ENCODE data around the gene NCOA7.
"Not testable (repeated sequence)": the region's sequence is repeated elsewhere in the genome, so short reads cannot be mapped to it uniquely, and the experiment has no call there.

Gene NCOA7

GRCh38 chr6:125924697-125925358, 134.1 kb downstream of the NCOA7 start:
- no peak for DNase-seq

GRCh38 chr6:125926711-125927110, 136.0 kb downstream of the NCOA7 start:
- no peak for DNase-seq

DNA sequence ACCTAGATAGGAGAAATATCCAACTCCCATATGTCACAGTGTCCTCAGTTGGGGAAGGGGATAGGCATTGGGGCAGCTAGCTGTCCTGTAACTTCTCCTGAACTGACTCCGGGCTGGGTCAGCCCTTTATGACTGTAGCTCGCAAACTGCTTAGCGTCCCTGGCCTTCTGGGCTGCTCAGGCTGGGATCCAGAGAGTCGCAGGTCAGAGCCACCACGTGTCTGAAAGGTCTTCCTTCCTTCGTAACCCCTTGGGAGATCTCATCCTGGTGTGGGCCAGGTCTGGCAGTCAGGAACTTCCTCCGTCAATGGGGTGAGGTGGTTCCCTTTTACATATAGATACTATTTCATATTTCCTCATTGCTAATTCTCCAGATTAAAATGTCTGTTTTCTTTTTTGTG, 137.0 kb downstream of the NCOA7 start:
- DNase-seq: no peak

DNA sequence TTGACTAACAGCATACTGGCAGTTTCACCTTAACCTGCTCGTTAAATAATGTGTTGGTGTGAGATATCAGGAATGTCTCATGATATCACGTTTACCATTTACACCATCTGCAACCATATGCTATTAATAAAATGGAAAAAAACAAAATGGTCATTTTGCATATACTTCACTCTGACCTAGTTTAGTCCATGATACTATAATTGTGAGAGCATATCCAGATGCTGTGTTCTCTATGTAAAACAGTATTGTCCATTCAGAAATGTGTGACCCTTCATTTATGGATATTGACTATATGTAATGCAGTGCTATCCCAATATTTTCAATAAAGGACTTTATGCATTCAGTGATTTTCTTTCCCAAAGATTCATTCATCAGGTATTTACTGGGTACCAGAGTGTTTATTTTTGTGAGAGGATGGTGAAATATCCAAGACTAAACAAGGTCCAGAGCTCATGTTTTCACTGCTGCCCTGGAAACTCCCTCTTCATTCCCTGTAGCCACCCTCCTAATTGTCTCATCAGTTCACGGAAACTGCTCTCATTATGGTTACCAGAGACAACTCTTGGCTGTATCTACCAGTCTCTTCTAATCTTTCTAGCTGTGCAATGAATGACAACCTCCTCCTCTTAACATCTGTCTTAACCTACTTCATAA, 140.1 kb downstream of the NCOA7 start:
- DNase-seq: no peak

- no peak for DNase-seq
Observed at GRCh38 chr6:125931733-125932450, 141.1 kb downstream of the NCOA7 start.

DNA sequence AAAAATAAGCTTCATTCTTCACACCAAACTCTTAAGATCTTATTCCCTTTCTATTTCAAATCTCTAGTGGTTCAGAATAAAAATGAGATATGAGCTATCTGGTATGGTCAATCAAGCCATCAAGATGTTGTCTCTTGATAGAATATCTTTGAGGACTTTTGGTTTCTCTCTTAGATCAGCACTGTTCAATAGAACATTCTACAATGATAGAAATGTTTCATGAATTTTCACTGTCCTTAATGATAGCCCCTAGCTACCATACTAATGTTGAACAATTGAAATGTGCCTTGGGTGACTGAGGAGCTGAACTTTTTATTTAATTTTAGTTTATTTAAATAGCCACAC, 141.7 kb downstream of the NCOA7 start:
- DNase-seq: no peak

DNA sequence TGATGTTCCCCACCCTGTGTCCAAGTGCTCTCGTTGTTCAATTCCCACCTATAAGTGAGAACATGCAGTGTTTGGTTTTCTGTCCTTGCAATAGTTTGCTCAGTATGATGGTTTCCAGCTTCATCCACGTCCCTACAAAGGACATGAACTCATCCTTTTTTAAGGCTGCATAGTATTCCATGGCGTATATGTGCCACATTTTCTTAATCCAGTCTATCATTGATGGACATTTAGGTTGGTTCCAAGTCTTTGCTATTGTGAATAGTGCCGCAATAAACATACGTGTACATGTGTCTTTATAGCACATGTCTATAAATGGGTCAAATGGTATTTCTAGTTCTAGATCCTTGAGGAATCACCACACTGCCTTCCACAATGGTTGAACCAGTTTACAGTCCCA, 144.8 kb downstream of the NCOA7 start:
- not testable (repeated sequence) for DNase-seq

DNA sequence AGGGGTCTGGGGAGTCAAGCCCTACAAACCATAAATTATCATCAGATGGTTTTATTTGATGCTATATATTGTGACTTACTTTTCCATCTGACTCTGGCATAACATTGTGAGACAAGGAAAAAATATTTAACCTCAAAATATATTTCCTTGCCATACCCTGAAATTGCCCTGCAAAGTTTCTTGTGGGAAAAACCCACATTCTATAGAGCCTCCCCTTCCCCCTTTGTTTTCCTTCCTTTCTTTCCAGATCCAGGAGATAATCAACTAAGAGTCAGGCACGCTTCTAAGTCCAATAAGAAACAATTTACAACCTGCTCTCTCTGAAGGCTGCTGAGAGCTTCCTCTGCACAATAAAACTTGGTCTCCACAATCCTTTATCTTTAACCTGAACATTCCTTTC, 148.3 kb downstream of the NCOA7 start:
- no peak for DNase-seq

GRCh38 chr6:125939791-125940190, 149.0 kb downstream of the NCOA7 start:
- DNase-seq: no peak

GRCh38 chr6:125940247-125941041, 149.7 kb downstream of the NCOA7 start:
- DNase-seq: no peak

DNA sequence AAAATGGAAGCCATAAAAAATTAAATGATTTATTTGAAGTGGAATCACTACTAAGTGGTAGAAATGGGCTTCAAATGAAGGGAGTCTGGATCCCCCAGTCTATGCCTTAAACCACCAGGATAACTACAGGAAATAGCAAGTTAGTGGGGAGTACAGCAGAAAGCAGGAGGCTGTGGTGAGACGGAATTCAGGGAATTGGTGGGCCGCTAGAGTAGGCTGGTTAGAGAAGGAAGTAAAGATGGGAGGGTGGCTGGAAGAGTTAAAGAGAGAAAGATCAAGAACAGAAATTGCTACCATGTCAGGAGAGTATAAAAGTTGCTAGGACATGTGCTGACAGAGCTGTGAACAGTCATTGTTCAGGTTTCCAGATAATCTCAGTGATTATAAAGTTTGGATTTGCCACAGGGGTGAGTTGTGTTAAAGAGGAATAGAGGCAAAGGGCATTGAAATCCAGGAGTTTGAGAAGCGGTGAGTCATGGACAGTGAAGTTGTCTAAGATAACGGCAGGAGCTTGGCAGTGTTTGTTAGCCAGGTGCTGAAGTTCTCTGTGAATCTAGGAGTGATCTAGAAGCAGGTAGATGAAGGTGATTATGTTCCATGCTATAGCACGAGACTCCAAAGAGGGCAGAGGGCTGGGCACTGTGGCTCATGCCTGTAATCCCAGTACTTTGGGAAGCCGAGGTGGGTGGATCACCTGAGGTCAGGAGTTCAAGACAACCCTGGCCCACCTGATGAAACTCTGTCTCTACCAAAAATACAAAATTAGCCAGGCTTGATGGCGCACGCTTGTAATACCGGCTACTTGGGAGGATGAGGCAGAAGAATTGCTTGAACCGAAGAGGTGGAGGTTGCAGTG, 152.1 kb downstream of the NCOA7 start:
- DNase-seq: no peak

DNA sequence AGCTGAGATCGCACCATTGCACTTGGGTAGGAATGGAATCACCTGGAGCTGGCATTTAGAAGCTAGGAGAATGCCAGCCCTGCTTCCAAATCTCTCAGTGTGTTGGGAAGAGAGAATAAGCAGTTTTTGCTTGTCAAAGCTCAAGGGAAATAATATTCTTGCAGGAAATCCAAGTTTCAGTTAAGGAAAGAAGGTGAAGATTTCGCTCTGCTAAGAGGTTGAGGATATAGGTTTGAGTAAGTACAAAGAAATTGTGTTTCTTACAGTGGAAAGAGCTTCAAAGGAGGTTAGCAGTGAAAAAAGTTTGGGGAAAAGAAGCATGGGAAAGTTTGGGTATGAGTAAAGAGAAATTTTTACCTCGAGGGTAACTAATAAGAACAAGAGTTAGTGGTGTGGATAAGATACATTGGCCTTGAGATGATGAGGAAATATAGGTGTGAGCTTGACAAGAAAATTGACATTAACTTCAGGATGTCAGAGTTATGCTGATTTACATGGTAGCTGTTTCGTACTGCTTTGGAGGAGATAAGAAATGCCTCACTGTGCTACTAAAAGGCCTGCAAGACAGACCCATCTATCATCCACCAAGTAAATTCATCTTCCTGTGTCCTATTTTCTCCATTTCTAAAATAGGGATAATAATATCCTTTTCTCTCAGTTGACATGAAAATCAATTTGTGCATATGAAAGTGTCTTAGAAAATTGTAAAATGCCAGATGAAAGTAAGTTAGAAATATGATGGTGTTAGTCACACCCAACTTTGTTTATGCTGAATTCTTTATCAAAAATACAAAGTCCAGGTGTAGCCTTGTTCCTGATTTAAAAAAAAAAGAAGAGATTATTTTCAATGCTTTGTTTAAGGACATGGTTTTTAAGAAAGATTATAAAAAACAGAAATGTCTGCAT, 153.0 kb downstream of the NCOA7 start:
- DNase-seq: no peak

DNA sequence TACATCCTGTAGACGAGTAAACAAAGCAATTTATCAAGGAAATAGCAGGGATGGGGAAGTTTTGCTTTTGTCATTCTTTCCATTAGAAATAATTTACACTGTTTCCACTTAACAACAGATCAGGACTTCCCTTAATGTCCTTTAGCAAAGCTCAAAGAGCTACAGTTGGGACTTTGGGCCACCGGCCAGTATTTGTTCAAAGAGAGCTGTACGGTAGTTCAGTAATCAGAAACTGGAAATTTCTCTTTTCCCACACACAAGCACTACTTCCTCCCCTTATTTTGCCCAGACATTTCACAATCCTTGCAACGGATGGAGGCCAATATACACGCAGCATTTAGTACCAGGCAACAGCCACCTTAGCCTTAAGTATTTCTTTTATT, 153.7 kb downstream of the NCOA7 start:
- no peak for DNase-seq

- no peak for DNase-seq
Observed at GRCh38 chr6:125944896-125945295, 154.1 kb downstream of the NCOA7 start.

DNA sequence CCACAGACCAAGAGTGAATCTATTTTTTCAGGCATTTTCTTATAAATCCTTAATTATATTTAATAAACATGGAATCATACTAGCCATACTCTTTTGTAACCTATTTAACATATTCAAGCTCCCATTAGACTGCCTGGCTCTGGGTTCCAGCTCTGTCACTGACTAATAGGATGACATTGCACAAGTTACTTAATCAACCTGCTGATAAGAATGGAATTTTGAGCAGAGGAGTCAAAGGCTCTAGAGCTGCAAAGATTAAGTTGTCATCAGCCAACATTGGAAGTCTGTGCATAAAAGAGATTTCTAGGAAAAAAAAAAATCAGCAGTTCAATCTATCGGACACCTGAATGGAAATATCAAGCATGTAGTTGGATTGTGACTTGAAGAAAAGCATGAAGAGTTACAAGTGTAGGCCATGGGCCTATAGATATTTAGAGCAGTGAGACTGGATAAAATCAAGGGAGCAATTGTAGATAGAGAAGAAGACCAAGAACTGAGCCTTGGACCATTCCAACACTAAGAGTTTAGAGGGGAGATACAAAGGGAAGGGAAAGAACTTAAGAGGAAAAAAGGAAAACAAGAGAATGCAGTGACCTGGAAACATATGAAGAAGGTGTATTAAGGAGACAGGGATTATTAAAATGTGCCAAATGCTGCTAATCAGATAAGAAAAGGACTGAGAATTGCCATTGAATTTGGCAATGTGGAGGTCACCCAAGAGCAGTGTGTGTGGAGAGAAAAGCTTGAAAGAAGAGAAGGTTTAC, 154.8 kb downstream of the NCOA7 start:
- no peak for DNase-seq

DNA sequence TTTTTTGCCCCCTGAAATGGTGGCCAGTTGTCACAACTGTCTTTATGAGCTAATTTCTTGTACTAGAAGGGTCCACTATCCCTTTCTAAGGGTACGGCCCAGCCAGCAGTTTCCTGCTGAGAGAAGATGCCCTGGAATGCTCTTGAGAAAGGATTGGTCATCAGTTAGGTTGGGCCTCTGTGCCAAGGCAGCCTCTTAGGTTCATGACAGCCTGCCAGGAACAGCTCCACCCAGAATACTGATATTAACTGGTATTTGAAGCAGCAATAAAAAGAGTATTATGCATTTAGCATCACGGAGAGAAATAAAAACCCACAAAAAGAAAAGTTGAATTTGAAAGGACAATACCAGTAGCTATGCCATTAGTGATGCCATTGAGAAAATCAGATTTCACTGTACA, 156.9 kb downstream of the NCOA7 start:
- no peak for DNase-seq

GRCh38 chr6:125948455-125948854, 157.7 kb downstream of the NCOA7 start:
- DNase-seq: no peak

- no peak for DNase-seq
Observed at GRCh38 chr6:125949069-125949468, 158.3 kb downstream of the NCOA7 start.

DNA sequence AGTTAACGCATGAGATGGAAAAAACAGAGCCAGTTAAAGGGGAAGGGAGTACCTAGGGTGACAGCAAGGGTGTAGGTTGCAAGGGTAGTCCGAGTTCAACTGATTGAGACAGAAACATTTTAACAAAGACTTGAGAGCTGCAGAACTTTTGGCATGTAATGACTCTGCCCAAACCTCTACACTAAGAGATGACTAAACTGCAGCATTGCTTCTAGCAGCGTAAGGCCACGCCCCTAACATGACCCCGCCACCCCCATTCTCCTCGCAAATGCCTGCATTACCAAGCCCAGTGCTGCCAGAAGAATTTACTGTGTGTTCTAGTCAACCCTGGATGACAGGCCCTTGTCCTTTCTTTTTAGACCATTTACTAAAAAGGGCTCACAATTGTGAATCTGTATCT, 159.5 kb downstream of the NCOA7 start:
- no peak for DNase-seq

GRCh38 chr6:125950716-125951115, 160.0 kb downstream of the NCOA7 start:
- DNase-seq: not testable (repeated sequence)

- no peak for DNase-seq
Observed at GRCh38 chr6:125951323-125951722, 160.6 kb downstream of the NCOA7 start.

Measured in NCI-H526 treated with DMSO at 0.1 percent for 48 hours (cell line).